NT2/D1 (cell line): Measurements from ENCODE around the gene EIF3M.

Experiments
- DNase-seq: peaks from one replicate; pipeline ENCODE4 v3.0.0-alpha.2; 2011; ENCODE audit warnings: low read depth, low spot score
- H3K27me3 ChIP-seq: 2 replicates; pipeline ENCODE4 v1.6.0; 2011; ENCODE audit warnings: mild to moderate bottlenecking; ENCODE audit not compliant: insufficient read length, insufficient read depth
- H3K36me3 ChIP-seq: 2 replicates; pipeline ENCODE4 v1.6.1; 2011; ENCODE audit warnings: mild to moderate bottlenecking, low read length, mixed read lengths; ENCODE audit not compliant: insufficient read depth, insufficient read length
- H3K4me1 ChIP-seq: 2 replicates; pipeline ENCODE4 v1.5.1; 2011; ENCODE audit not compliant: insufficient read depth, insufficient read length
- H3K4me3 ChIP-seq: 2 replicates; pipeline ENCODE4 v1.5.1; 2011; ENCODE audit warnings: low read depth; ENCODE audit not compliant: insufficient read length
- H3K9ac ChIP-seq: 2 replicates; pipeline ENCODE4 v1.6.0; 2011; ENCODE audit warnings: low read depth; ENCODE audit not compliant: insufficient read length
- H3K9me3 ChIP-seq: 2 replicates; pipeline ENCODE4 v1.5.1; 2011; ENCODE audit warnings: mild to moderate bottlenecking, low read length; ENCODE audit not compliant: insufficient read depth
- SUZ12 ChIP-seq: IDR thresholded peaks from 2 replicates; pipeline ENCODE4 v1.6.1; 2011; ENCODE audit not compliant: insufficient read length, insufficient read depth; ENCODE audit errors: extremely low read depth
- YY1 ChIP-seq: IDR thresholded peaks from 2 replicates; pipeline ENCODE4 v1.6.1; 2011; ENCODE audit not compliant: insufficient read length, insufficient read depth
- ZNF274 ChIP-seq: IDR thresholded peaks from 2 replicates; pipeline ENCODE4 v1.6.1; 2011; ENCODE audit warnings: mild to moderate bottlenecking, low read depth, low read length

Gene EIF3M

GRCh38 chr11:32583459-32584271 is at the start of gene EIF3M:
Gene EIF3M (plus strand): TSS chr11:32583831. CDS start chr11:32583888, 57 bp downstream.
- Histone ChIP-seq H3K9me3 (no peaks in the 10 kb centered on the region), H3K36me3 (peaks cover 14% of the 10 kb centered on the region), H3K4me3 (peak within 1 kb of the TSS; percentile 90), H3K4me1 (no peaks in the 10 kb centered on the region), H3K9ac (peak within 1 kb of the TSS; percentile 95), H3K27me3 (no peaks in the 10 kb centered on the region)
- peak; percentile 90 for DNase-seq
- TF ChIP-seq YY1 (no peak), ZNF274 (no peak), SUZ12 (no peak)

DNA sequence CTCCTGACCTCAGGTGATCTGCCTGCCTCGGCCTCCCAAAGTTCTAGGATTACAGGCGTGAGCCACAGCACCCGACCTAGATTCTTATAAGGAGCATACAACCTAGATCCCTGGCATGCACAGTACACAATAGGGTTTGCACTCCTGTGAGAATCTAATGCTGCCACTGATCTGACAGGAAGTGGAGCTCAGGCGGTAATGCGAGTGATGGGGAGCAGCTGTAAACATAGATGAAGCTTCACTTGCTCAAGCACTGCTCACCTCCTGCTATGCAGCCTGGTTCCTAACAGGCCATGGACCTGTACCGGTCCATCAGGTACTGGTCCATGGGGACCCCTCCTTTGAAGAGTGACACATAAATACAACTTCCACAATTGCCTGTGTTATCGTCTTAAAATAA is 44.8 kb upstream of the EIF3M start:
- Histone ChIP-seq H3K9me3 (no peaks in the 10 kb centered on the region), H3K4me1 (no peaks in the 10 kb centered on the region), H3K4me3 (no peak overlapping the region), H3K27me3 (no peaks in the 10 kb centered on the region), H3K9ac (no peak overlapping the region), H3K36me3 (no peaks in the 10 kb centered on the region)
- DNase-seq: no peak
- TF ChIP-seq YY1 (no peak), SUZ12 (no peak), ZNF274 (no peak)

GRCh38 chr11:32549611-32550187 is 33.9 kb upstream of the EIF3M start:
- H3K36me3 ChIP-seq: no peaks in the 10 kb centered on the region
- H3K9me3 ChIP-seq: no peaks in the 10 kb centered on the region
- no peak for DNase-seq
- TF ChIP-seq YY1: no peak
- no peak for TF ChIP-seq ZNF274
- TF ChIP-seq SUZ12: no peak
- no peak overlapping the region for H3K9ac ChIP-seq
- H3K4me3 ChIP-seq: no peak overlapping the region
- no peaks in the 10 kb centered on the region for H3K4me1 ChIP-seq
- no peaks in the 10 kb centered on the region for H3K27me3 ChIP-seq

- no peaks in the 10 kb centered on the region for H3K4me1 ChIP-seq
- H3K27me3 ChIP-seq: no peaks in the 10 kb centered on the region
- DNase-seq: no peak
- no peaks in the 10 kb centered on the region for H3K36me3 ChIP-seq
- no peak overlapping the region for H3K9ac ChIP-seq
- no peak overlapping the region for H3K4me3 ChIP-seq
- no peaks in the 10 kb centered on the region for H3K9me3 ChIP-seq
- TF ChIP-seq SUZ12 (no peak), YY1 (no peak), ZNF274 (no peak)
Measured at GRCh38 chr11:32550207-32550606, 33.4 kb upstream of the EIF3M start.

GRCh38 chr11:32555091-32555490 is 28.5 kb upstream of the EIF3M start:
- DNase-seq: no peak
- no peaks in the 10 kb centered on the region for H3K36me3 ChIP-seq
- H3K27me3 ChIP-seq: no peaks in the 10 kb centered on the region
- H3K9me3 ChIP-seq: no peaks in the 10 kb centered on the region
- no peaks in the 10 kb centered on the region for H3K4me1 ChIP-seq
- H3K4me3 ChIP-seq: no peak overlapping the region
- TF ChIP-seq ZNF274 (no peak), SUZ12 (no peak), YY1 (no peak)
- H3K9ac ChIP-seq: no peak overlapping the region

- no peak for TF ChIP-seq SUZ12
- TF ChIP-seq YY1: no peak
- TF ChIP-seq ZNF274: no peak
- H3K9ac ChIP-seq: no peak overlapping the region
- H3K9me3 ChIP-seq: no peaks in the 10 kb centered on the region
- H3K27me3 ChIP-seq: no peaks in the 10 kb centered on the region
- H3K4me1 ChIP-seq: no peaks in the 10 kb centered on the region
- no peak overlapping the region for H3K4me3 ChIP-seq
- no peaks in the 10 kb centered on the region for H3K36me3 ChIP-seq
- DNase-seq: no peak
Measured at GRCh38 chr11:32555895-32556294, 27.7 kb upstream of the EIF3M start.

- H3K9ac ChIP-seq: no peak overlapping the region
- no peaks in the 10 kb centered on the region for H3K4me1 ChIP-seq
- no peaks in the 10 kb centered on the region for H3K36me3 ChIP-seq
- DNase-seq: no peak
- H3K9me3 ChIP-seq: no peaks in the 10 kb centered on the region
- H3K4me3 ChIP-seq: no peak overlapping the region
- TF ChIP-seq SUZ12: no peak
- no peak for TF ChIP-seq ZNF274
- TF ChIP-seq YY1: no peak
- no peaks in the 10 kb centered on the region for H3K27me3 ChIP-seq
Measured at GRCh38 chr11:32561835-32562234, 21.8 kb upstream of the EIF3M start.
